Esophagus muscularis mucosa (tissue), 4 donors: ENCODE measurements around the gene MTERF4. TPM values are rescaled to one million over a fixed set of nuclear protein-coding genes. Genes with fewer than 3 reads are reported as not detected.

Experiments
- DNase-seq: peaks from one replicate; pipeline ENCODE4 v3.0.0-alpha.2; 2017; ENCODE audit errors: extremely low spot score
- H3K27ac ChIP-seq, 4 donors: fragments of 200-600 bp; sonication (generic); replicated peaks in 1 of 4; 1 replicate in 3 of 4; 2 replicates in 1 of 4; pipeline ENCODE4 v1.5.1; 2016 to 2019; ENCODE audit warnings: mild to moderate bottlenecking in 1 of 4
- H3K27me3 ChIP-seq, 4 donors: fragments of 200-600 bp; sonication (generic); one replicate each; pipeline versions ENCODE4 v1.5.1 to v1.6.0; 2016 to 2019
- H3K36me3 ChIP-seq, 4 donors: fragments of 200-600 bp; sonication (generic); one replicate each; pipeline ENCODE4 v1.5.1; 2016 to 2019
- H3K4me1 ChIP-seq, 4 donors: fragments of 200-600 bp; sonication (generic); one replicate each; pipeline ENCODE4 v1.5.1; 2016 to 2019
- H3K4me3 ChIP-seq, 4 donors: fragments of 200-600 bp; sonication (generic); 1 replicate in 2 of 4; 2 replicates in 2 of 4; pipeline ENCODE4 v1.5.1; 2016 to 2019; ENCODE audit warnings: mild to moderate bottlenecking in 4 of 4, moderate library complexity in 1 of 4
- H3K9me3 ChIP-seq, 4 donors: fragments of 200-600 bp; sonication (generic); 1 replicate in 3 of 4; 2 replicates in 1 of 4; pipeline ENCODE4 v1.5.1; 2016 to 2019
- EP300 ChIP-seq: sonication (generic); formaldehyde crosslinking; IDR thresholded peaks from one replicate; pipeline ENCODE4 v1.6.1; 2017; ENCODE audit warnings: antibody characterized with exemption
- POLR2A ChIP-seq: fragments of 450-650 bp; IDR thresholded peaks from one replicate; pipeline ENCODE4 v1.6.1; 2017; ENCODE audit warnings: antibody characterized with exemption, moderate library complexity, mild to moderate bottlenecking, low read depth
- POLR2AphosphoS5 ChIP-seq, 2 donors: sonication (generic); formaldehyde crosslinking; IDR thresholded peaks; one replicate each; pipeline ENCODE4 v1.6.1; 2017; ENCODE audit warnings: antibody characterized with exemption in 2 of 2
- WGBS: methylation state at CpG from one replicate; pipeline ENCODE4 v1.1.5; 2018; 5-methylcytosine and 5-hydroxymethylcytosine counted together
- intact Hi-C: fragments of 100-400 bp; cut with DNase I; formaldehyde crosslinking; loops from one replicate; pipeline ENCODE4 v1.15.1; 2023
- total RNA-seq, 4 donors: library from RNA; depleted of rRNA; stranded (reverse); fragments of >200 nt; gene quantifications; one replicate each; pipeline versions ENCODE4 v1.1.0 to v1.2.1, GENCODE V29; 2016
- TF ChIP-seq, protein P1 (sequence below), 3 experiments: fragments of 200-600 bp in 2 of 3; fragments of 450-650 bp in 1 of 3; sonication (generic) in 2 of 3; IDR thresholded peaks; one replicate each; pipeline ENCODE4 v1.5.1; 2017 to 2019; ENCODE audit warnings: antibody characterized with exemption in 3 of 3, mild to moderate bottlenecking in 2 of 3, moderate library complexity in 1 of 3

MTERF4 gene
- total RNA-seq, 4 donors from 2014 or later: 19.5 to 26.6 (median 24.5) TPM

GRCh38 chr2:241091201-241091600, 10.9 kb downstream of the MTERF4 start:
- TF ChIP-seq POLR2AphosphoS5 (IDR thresholded peaks at IDR 0.05): no peak
- no peak for TF ChIP-seq EP300
- TF ChIP-seq, protein P1, sequence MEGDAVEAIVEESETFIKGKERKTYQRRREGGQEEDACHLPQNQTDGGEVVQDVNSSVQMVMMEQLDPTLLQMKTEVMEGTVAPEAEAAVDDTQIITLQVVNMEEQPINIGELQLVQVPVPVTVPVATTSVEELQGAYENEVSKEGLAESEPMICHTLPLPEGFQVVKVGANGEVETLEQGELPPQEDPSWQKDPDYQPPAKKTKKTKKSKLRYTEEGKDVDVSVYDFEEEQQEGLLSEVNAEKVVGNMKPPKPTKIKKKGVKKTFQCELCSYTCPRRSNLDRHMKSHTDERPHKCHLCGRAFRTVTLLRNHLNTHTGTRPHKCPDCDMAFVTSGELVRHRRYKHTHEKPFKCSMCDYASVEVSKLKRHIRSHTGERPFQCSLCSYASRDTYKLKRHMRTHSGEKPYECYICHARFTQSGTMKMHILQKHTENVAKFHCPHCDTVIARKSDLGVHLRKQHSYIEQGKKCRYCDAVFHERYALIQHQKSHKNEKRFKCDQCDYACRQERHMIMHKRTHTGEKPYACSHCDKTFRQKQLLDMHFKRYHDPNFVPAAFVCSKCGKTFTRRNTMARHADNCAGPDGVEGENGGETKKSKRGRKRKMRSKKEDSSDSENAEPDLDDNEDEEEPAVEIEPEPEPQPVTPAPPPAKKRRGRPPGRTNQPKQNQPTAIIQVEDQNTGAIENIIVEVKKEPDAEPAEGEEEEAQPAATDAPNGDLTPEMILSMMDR (IDR thresholded peaks at IDR 0.05): no peak
- no peak for TF ChIP-seq POLR2A
- H3K27ac ChIP-seq: no peak overlapping the region
- 79% methylated on average over 10 of the region's 10 CpGs for whole genome bisulfite sequencing
- no peaks in the 10 kb centered on the region for H3K27me3 ChIP-seq
- no peaks in the 10 kb centered on the region for H3K9me3 ChIP-seq
- no peaks in the 10 kb centered on the region for H3K4me1 ChIP-seq
- intact Hi-C loops: no loop called here
- no peak for DNase-seq
- peaks cover 15 to 100% (median 93%) of the 10 kb centered on the region in 4 donors for H3K36me3 ChIP-seq
- no peak overlapping the region for H3K4me3 ChIP-seq

DNA sequence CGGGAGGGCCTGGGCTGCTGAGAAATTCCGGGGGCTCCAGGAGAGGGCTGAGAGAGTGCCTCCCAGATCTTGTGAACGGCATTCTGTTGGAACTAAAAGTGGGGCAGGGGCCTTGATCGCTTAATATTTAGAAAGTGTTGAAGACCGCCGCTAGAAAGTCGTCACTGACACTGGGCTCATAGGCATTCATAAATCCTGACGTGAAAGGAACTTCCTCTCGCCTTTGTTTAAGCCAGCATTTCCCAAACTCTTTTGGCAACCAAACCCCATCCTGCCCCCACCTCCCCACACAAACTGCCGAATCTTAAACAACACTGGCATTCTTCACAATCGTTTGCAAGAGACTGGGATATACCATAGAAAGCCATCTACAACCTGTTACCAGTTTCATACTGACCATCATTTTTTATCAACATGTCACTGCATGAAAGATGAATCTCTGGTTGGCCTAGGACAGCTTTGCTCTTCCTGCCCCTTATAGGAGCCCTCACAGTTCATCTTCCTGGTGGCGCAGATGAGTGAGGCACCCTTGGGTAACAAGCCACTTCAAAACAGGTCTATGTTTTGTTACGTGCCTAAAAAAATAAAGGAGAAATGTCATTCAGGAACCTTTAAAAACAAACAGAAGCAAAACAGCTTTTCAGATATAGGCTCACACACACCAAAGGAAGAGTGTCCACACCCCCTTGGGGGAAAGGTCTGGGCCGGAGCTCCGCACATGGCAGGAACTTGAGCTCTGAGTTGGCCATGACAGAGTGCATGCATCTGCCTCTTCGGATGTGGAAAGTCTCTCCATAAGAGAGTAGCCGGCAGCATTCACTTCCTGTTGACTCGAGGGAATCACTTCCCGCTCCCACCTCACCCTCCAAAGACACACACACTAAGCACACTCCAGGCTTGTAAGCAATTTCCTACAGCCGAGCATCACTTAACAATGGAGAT, 13.0 kb downstream of the MTERF4 start:
- H3K4me3 ChIP-seq: no peak overlapping the region
- H3K36me3 ChIP-seq: peaks cover 4 to 92% (median 86%) of the 10 kb centered on the region in 4 donors
- no peaks in the 10 kb centered on the region for H3K9me3 ChIP-seq
- H3K27me3 ChIP-seq: no peaks in the 10 kb centered on the region
- WGBS: 70% methylated on average over 20 of the region's 20 CpGs
- TF ChIP-seq, protein P1 (IDR thresholded peaks at IDR 0.05): no peak
- TF ChIP-seq EP300 (no peak), POLR2A (no peak), POLR2AphosphoS5 (IDR thresholded peaks at IDR 0.05) (no peak)
- intact Hi-C loops: no loop called here
- H3K4me1 ChIP-seq: no peaks in the 10 kb centered on the region
- H3K27ac ChIP-seq: no peak overlapping the region
- DNase-seq: no peak

DNA sequence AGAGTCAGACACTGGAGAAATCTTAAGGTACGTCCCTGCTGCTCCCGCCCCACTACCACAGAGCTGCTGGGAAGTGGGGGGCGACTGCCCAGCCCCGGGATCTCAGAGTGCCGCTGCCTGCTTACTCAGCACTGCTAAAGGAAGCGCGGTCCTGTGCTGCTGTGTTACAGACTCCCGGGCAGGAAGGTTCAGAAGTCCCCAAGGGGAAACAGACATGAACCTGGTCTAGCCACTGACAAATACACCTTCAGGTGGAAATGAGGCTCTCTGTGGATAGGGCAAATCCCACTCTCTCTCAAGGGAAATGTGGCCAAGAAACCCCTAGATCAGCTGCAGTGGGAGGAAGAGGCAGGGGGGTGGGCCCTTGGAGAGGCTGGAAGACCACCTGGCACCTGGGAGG, 13.7 kb downstream of the MTERF4 start:
- Histone ChIP-seq H3K4me3 (no peak overlapping the region), H3K4me1 (no peaks in the 10 kb centered on the region), H3K9me3 (no peaks in the 10 kb centered on the region), H3K27me3 (no peaks in the 10 kb centered on the region), H3K36me3 (peaks cover 0 to 85% (median 80%) of the 10 kb centered on the region in 4 donors), H3K27ac (no peak overlapping the region)
- 69% methylated on average over 8 of the region's 8 CpGs for WGBS
- no peak for DNase-seq
- TF ChIP-seq EP300 (no peak), POLR2AphosphoS5 (IDR thresholded peaks at IDR 0.05) (no peak), POLR2A (no peak)
- TF ChIP-seq, protein P1 (IDR thresholded peaks at IDR 0.05): no peak
- intact Hi-C loops: no loop called here

DNA sequence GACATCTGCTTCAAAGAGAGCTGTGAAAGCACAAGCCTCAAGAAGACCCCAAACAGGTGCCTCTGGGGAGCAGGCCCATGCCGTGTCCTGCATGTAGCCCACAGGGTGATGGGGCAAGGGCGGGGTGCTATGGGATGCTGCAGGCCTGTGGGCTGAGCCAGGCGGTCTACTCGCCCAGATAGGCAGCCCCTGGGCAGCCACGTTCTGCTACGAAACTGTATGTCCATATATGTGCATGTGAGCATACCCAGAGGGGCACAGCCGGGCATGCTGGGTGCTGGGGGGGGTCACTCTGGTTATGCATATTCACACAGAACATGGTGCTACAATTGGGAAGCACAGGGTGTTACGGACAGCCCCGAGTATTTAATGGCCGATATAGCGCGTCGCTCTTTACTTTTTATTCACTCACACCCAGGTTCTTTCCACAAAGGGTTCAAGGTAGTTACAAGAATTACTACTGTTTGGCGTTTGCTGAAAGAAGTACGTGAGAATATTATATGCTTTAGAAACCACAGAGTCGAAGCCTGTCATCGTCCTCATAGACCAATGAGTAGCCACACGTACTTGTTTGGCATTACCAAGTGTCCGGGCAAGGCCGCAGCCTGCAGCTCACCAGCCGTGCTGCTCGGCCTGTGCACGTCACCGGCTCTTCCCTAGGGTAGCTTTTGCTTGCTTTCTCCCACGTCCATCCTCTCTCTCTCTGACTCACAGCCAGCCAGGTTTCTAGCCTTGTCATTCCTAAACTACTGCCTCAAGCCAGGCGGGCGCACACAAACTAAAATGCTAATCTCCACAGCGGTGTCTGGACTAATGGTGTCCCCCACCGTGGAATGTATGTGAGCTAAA, 14.4 kb downstream of the MTERF4 start:
- no peak for DNase-seq
- Histone ChIP-seq H3K4me1 (no peaks in the 10 kb centered on the region), H3K4me3 (no peak overlapping the region), H3K27me3 (no peaks in the 10 kb centered on the region), H3K27ac (no peak overlapping the region), H3K36me3 (peaks cover 0 to 78% (median 73%) of the 10 kb centered on the region in 4 donors), H3K9me3 (no peaks in the 10 kb centered on the region)
- TF ChIP-seq POLR2AphosphoS5 (IDR thresholded peaks at IDR 0.05): no peak
- TF ChIP-seq POLR2A: no peak
- TF ChIP-seq, protein P1 (IDR thresholded peaks at IDR 0.05): no peak
- no peak for TF ChIP-seq EP300
- WGBS: 94% methylated on average over 26 of the region's 29 CpGs
- intact Hi-C loops: no loop called here
